Keratinocyte (primary cell): ENCODE data around the gene AP4S1.

Experiments used
- EZH2 ChIP-seq: IDR thresholded peaks from one replicate; pipeline ENCODE4 v1.6.1; 2012; ENCODE audit warnings: inconsistent platforms, mild to moderate bottlenecking, low read length, moderate library complexity
- TF ChIP-seq, protein P1 (sequence below), 3 experiments: IDR thresholded peaks in 1 of 3; conservative IDR thresholded peaks in 1 of 3; optimal IDR thresholded peaks in 1 of 3; 2 replicates in 2 of 3; 3 replicates in 1 of 3; pipeline versions ENCODE3 to v1.5.1; 2011; ENCODE audit warnings: low read length in 3 of 3, mild to moderate bottlenecking in 3 of 3, moderate library complexity in 2 of 3, control low read depth in 1 of 3, inconsistent platforms in 1 of 3; ENCODE audit not compliant: insufficient read depth in 2 of 3; ENCODE audit errors: extremely low read depth in 1 of 3

DNA sequence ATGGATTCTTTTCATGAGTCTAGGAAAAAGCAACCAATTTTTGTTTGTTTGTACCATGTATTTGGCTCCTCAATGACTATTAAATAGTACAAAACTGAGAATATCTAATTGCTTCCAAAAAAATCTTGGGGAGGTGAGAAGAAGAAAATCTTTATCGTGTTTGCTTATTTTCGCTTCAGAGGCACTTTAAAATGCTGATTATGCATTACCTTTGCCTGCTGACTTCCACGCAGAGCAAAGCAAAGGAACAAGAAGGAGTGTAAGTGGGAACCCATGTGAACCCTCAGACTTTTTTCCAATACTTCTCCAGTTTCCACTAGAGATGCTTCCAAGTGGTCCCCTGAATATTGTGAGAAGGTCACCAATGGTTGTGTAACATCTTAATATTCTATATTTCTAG lies 43.9 kb downstream of the AP4S1 start:
- TF ChIP-seq, protein P1, sequence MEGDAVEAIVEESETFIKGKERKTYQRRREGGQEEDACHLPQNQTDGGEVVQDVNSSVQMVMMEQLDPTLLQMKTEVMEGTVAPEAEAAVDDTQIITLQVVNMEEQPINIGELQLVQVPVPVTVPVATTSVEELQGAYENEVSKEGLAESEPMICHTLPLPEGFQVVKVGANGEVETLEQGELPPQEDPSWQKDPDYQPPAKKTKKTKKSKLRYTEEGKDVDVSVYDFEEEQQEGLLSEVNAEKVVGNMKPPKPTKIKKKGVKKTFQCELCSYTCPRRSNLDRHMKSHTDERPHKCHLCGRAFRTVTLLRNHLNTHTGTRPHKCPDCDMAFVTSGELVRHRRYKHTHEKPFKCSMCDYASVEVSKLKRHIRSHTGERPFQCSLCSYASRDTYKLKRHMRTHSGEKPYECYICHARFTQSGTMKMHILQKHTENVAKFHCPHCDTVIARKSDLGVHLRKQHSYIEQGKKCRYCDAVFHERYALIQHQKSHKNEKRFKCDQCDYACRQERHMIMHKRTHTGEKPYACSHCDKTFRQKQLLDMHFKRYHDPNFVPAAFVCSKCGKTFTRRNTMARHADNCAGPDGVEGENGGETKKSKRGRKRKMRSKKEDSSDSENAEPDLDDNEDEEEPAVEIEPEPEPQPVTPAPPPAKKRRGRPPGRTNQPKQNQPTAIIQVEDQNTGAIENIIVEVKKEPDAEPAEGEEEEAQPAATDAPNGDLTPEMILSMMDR (optimal IDR thresholded peaks at IDR 0.05 in 1 of 3, IDR thresholded peaks at IDR 0.05 in 1 of 3, conservative IDR thresholded peaks at IDR 0.05 in 1 of 3; ENCODE audit: extremely low read depth in 1 of 3, insufficient read depth in 2 of 3, low read length in 3 of 3): no peak
- TF ChIP-seq EZH2: no peak
